ENCODE measurements around the gene NMNAT2. TPM values are rescaled to one million over a fixed set of nuclear protein-coding genes. Genes with fewer than 3 reads are reported as not detected.

NMNAT2 gene
- total and polyA plus RNA-seq, 2 of the 4 experiments (the other 2 are of a cell fraction), result 0.36 to 2.4 TPM

GRCh38 chr1:183416850-183417771 lies 1.1 kb downstream of the NMNAT2 start:
- Histone ChIP-seq H4K20me1 (ENCODE audit: insufficient read depth, low read length) (no peaks in the 10 kb centered on the region), H3K56ac (ENCODE audit: extremely low read depth, insufficient read depth, low read length) (no peak overlapping the region), H2BK20ac (ENCODE audit: low read depth, low read length) (no peak overlapping the region), H4K91ac (ENCODE audit: insufficient read depth, low read depth, low read length) (no peak overlapping the region), H2BK5ac (ENCODE audit: low read depth, low read length, poor library complexity, severe bottlenecking) (no peak overlapping the region), H3K18ac (ENCODE audit: low read depth, low read length) (no peak overlapping the region), H3K14ac (replicated peaks; ENCODE audit: low read depth, low read length) (no peak overlapping the region), H2BK120ac (ENCODE audit: low read depth, low read length) (no peak overlapping the region), H3K23ac (ENCODE audit: low read depth, low read length) (no peak overlapping the region), H2BK15ac (ENCODE audit: low read depth, low read length) (no peak overlapping the region), H3K36me3 (ENCODE audit: control insufficient read depth, insufficient read depth, low read length) (no peaks in the 10 kb centered on the region), H3K4me1 (ENCODE audit: control insufficient read depth, insufficient read depth, low read length) (0 out of 2 replicates have a peak, but pooled peaks cover 2% of the 10 kb centered on the region), H3K4ac (ENCODE audit: low read depth, low read length) (no peak overlapping the region), H4K5ac (ENCODE audit: low read depth, low read length) (no peak overlapping the region), H2AK5ac (ENCODE audit: low read depth, low read length) (no peak overlapping the region), H3K9me1 (ENCODE audit: insufficient read depth, low read length) (no peaks in the 10 kb centered on the region), H4K8ac (ENCODE audit: low read depth in 2 of 2, low read length in 2 of 2) (no peak overlapping the region), H3K27ac (ENCODE audit: insufficient read depth, low read length) (no peak overlapping the region), H3K4me3 (ENCODE audit: insufficient read depth, low read depth, low read length) (no peak overlapping the region), H3K27me3 (ENCODE audit: control insufficient read depth, insufficient read depth, low read length) (peaks cover 38% of the 10 kb centered on the region), H3K79me1 (ENCODE audit: low read depth in 1 of 2, low read length in 2 of 2) (no peaks in the 10 kb centered on the region), H3K9me3 (ENCODE audit: control insufficient read depth, insufficient read depth, low read length) (no peaks in the 10 kb centered on the region), H2AK9ac (replicated peaks; ENCODE audit: low read depth, low read length, poor library complexity) (no peak overlapping the region), H3K9ac (ENCODE audit: low read depth, low read length) (no peak overlapping the region), H2AFZ (replicated peaks; ENCODE audit: low read length, poor library complexity) (peak overlapping the region; percentile 39), H3K4me2 (ENCODE audit: low read depth, low read length) (peak overlapping the region; percentile 42; the same call in 1 of the 2 replicates)
- in situ Hi-C loops (cut with MboI; ENCODE audit: low sequenced_read_pairs), result no loop called here
- no TSS peak for BruUV-seq (replicated peaks)
- DNase-seq (peak; percentile 43), ATAC-seq (ENCODE audit: low read depth) (peak; percentile 96)
- intact Hi-C loops (cut with micrococcal nuclease), result no loop called here
- ChIA-PET POLR2A (ENCODE audit: unreplicated experiment) (no interaction called here), CTCF (no interaction called here)
- WGBS, 2 experiments (ENCODE audit: extremely low coverage in 2 of 2, insufficient read length in 1 of 2), result 5% methylated on average over 32 of the region's 69 CpGs; no CpG with 5 or more reads in 1 of the 2 experiments
- no peak for TF ChIP-seq MAZ (IDR thresholded peaks at IDR 0.05; ENCODE audit: borderline replicate concordance, low read depth, low read length)
- no peak for TF ChIP-seq BHLHE40 (IDR thresholded peaks at IDR 0.05; ENCODE audit: low read depth, low read length)
- TF ChIP-seq CHD1 (IDR thresholded peaks at IDR 0.05; ENCODE audit: low read depth, low read length), result no peak
- peak; percentile 54 for TF ChIP-seq RCOR1 (IDR thresholded peaks at IDR 0.05; ENCODE audit: insufficient replicate concordance, low read length)
- TF ChIP-seq, protein P1, sequence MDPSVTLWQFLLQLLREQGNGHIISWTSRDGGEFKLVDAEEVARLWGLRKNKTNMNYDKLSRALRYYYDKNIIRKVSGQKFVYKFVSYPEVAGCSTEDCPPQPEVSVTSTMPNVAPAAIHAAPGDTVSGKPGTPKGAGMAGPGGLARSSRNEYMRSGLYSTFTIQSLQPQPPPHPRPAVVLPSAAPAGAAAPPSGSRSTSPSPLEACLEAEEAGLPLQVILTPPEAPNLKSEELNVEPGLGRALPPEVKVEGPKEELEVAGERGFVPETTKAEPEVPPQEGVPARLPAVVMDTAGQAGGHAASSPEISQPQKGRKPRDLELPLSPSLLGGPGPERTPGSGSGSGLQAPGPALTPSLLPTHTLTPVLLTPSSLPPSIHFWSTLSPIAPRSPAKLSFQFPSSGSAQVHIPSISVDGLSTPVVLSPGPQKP (IDR thresholded peaks at IDR 0.05; ENCODE audit: borderline replicate concordance, low read depth, low read length), result no peak
- TF ChIP-seq MXI1 (IDR thresholded peaks at IDR 0.05; ENCODE audit: borderline replicate concordance, low read depth, low read length), result peak; percentile 94
- no peak for TF ChIP-seq FOS (IDR thresholded peaks at IDR 0.05; ENCODE audit: low read depth, low read length)
- no peak for TF ChIP-seq POLR2A (IDR thresholded peaks at IDR 0.05; ENCODE audit: low read depth, low read length)
- dilution Hi-C loops (cut with HindIII; ENCODE audit: low sequenced_read_pairs, unreplicated experiment), result no loop called here

All from IMR-90 (cell line).